ENCODE results near the gene NOS1AP.

Gene NOS1AP

GRCh38 chr1:162275622-162276175 is 206.2 kb downstream of the NOS1AP start:
- Histone ChIP-seq H3K9me3 (ENCODE audit: control insufficient read depth, insufficient read depth, low read length) (no peaks in the 10 kb centered on the region), H3K79me2 (ENCODE audit: control insufficient read depth, low read length) (no peaks in the 10 kb centered on the region), H3K9me2 (replicated peaks; ENCODE audit: control insufficient read depth, low read length) (no peaks in the 10 kb centered on the region), H3K27me3 (ENCODE audit: control insufficient read depth, low read length) (no peaks in the 10 kb centered on the region), H3F3A (ENCODE audit: control insufficient read depth, insufficient read depth) (no peaks in the 10 kb centered on the region), H3K27ac (ENCODE audit: low read depth, low read length) (no peak overlapping the region), H3K4me3 (ENCODE audit: low read length) (no peak overlapping the region), H3K4me2 (ENCODE audit: low read length) (no peak overlapping the region), H3K36me3 (ENCODE audit: control insufficient read depth, low read length) (no peaks in the 10 kb centered on the region), H4K20me1 (ENCODE audit: control insufficient read depth, insufficient read depth, low read depth, low read length) (no peaks in the 10 kb centered on the region), H3K4me1 (ENCODE audit: control insufficient read depth, low read length) (no peaks in the 10 kb centered on the region)
- no peak for TF ChIP-seq EZH2phosphoT487 (IDR thresholded peaks at IDR 0.05; ENCODE audit: borderline replicate concordance, low read length)
- TF ChIP-seq CTCF (IDR thresholded peaks at IDR 0.05; ENCODE audit: low read depth, low read length, poor library complexity, severe bottlenecking): no peak

DNA sequence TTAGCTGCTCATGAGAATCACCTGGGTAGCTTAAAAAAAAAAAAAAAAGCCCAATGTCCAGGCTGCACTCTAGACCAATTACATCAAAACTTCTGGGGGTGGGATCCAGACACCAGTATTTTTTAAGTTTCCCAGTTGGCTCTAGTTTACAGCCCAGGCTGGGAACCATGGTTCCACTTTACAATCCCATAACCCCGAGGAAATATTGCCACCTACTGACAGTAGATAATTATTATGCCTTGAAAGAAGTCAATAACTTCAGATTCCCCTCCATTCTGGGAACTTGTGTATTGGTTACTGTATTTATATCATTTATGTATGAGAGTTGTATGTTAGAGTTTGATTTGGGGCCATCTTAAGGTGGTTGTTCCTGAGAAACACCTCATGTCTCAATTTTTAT is 207.0 kb downstream of the NOS1AP start:
- H3K4me3 ChIP-seq (ENCODE audit: low read length): no peak overlapping the region
- no peaks in the 10 kb centered on the region for H3F3A ChIP-seq (ENCODE audit: control insufficient read depth, insufficient read depth)
- H3K4me2 ChIP-seq (ENCODE audit: low read length): no peak overlapping the region
- H3K36me3 ChIP-seq (ENCODE audit: control insufficient read depth, low read length): no peaks in the 10 kb centered on the region
- no peaks in the 10 kb centered on the region for H3K9me3 ChIP-seq (ENCODE audit: control insufficient read depth, insufficient read depth, low read length)
- no peak for TF ChIP-seq EZH2phosphoT487 (IDR thresholded peaks at IDR 0.05; ENCODE audit: borderline replicate concordance, low read length)
- TF ChIP-seq CTCF (IDR thresholded peaks at IDR 0.05; ENCODE audit: low read depth, low read length, poor library complexity, severe bottlenecking): peak; percentile 25
- no peaks in the 10 kb centered on the region for H3K79me2 ChIP-seq (ENCODE audit: control insufficient read depth, low read length)
- H4K20me1 ChIP-seq (ENCODE audit: control insufficient read depth, insufficient read depth, low read depth, low read length): no peaks in the 10 kb centered on the region
- no peaks in the 10 kb centered on the region; the same call in 1 of the 2 replicates for H3K27me3 ChIP-seq (ENCODE audit: control insufficient read depth, low read length)
- H3K27ac ChIP-seq (ENCODE audit: low read depth, low read length): no peak overlapping the region
- H3K4me1 ChIP-seq (ENCODE audit: control insufficient read depth, low read length): no peaks in the 10 kb centered on the region
- no peaks in the 10 kb centered on the region for H3K9me2 ChIP-seq (replicated peaks; ENCODE audit: control insufficient read depth, low read length)

- no peaks in the 10 kb centered on the region for H3K4me1 ChIP-seq (ENCODE audit: control insufficient read depth, low read length)
- no peaks in the 10 kb centered on the region; the same call in 1 of the 2 replicates for H3K27me3 ChIP-seq (ENCODE audit: control insufficient read depth, low read length)
- no peak overlapping the region for H3K4me3 ChIP-seq (ENCODE audit: low read length)
- H3K9me3 ChIP-seq (ENCODE audit: control insufficient read depth, insufficient read depth, low read length): no peaks in the 10 kb centered on the region
- no peaks in the 10 kb centered on the region for H4K20me1 ChIP-seq (ENCODE audit: control insufficient read depth, insufficient read depth, low read depth, low read length)
- no peaks in the 10 kb centered on the region for H3K9me2 ChIP-seq (replicated peaks; ENCODE audit: control insufficient read depth, low read length)
- no peaks in the 10 kb centered on the region for H3K36me3 ChIP-seq (ENCODE audit: control insufficient read depth, low read length)
- H3F3A ChIP-seq (ENCODE audit: control insufficient read depth, insufficient read depth): no peaks in the 10 kb centered on the region
- H3K27ac ChIP-seq (ENCODE audit: low read depth, low read length): no peak overlapping the region
- TF ChIP-seq CTCF (IDR thresholded peaks at IDR 0.05; ENCODE audit: low read depth, low read length, poor library complexity, severe bottlenecking): no peak
- no peak for TF ChIP-seq EZH2phosphoT487 (IDR thresholded peaks at IDR 0.05; ENCODE audit: borderline replicate concordance, low read length)
- H3K79me2 ChIP-seq (ENCODE audit: control insufficient read depth, low read length): no peaks in the 10 kb centered on the region
- no peak overlapping the region for H3K4me2 ChIP-seq (ENCODE audit: low read length)
Observed at GRCh38 chr1:162279136-162279498, 209.6 kb downstream of the NOS1AP start.

All from DOHH2 (cell line).